ENCODE data around the gene FKBP8. TPM values are rescaled to one million over a fixed set of nuclear protein-coding genes. Genes with fewer than 3 reads are reported as not detected.

FKBP8 gene
- total RNA-seq, 2 experiments from 2014 or later = 147 to 152 TPM

DNA sequence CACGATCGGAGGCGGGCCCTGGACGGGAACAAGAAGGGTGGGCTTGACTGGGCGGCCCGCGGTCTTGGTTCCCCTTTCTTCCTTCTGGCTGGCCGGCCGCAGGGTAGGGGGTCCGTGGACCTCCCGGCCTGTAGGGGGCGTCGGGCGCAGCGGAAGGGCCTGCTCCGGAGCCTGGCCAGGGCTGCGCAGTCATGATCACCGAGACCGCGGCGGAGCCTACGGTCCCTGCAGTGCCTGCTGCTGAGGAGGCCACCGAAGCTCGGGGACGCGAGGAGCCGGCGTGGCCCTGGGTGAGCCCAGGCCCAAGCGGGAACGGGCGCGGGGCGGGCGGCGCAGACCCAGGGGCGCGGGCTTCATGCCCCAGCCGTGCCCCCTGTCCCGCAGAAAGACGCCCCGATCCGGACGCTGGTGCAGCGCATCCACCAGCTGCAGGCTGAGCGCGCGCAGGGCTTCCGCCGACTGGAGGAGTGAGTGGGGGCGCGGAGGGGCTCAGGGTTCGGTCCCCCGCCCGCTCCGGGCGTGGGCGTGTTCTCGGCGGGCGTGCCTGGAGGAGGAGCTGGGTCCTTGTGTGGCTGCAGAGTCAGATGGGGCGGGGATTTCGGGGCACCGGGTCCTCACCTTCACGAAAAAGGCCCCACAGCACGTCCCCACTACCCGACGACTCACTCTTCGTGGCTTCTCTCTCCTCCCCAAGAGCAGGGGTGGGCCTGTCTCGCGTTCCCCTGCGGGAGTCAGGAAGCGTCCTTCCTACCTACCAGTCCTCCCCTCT lies 45.4 kb upstream of the FKBP8 start, which contains the start of gene REX1BD:
TSS of gene REX1BD (plus strand) at position 188 of the 769 bp plus-strand sequence. CDS start at position 192, 4 bp downstream.
- no peaks in the 10 kb centered on the region for H3K9me3 ChIP-seq (ENCODE audit: control insufficient read depth in 1 of 2, insufficient read depth in 1 of 2, low read length in 2 of 2)

DNA sequence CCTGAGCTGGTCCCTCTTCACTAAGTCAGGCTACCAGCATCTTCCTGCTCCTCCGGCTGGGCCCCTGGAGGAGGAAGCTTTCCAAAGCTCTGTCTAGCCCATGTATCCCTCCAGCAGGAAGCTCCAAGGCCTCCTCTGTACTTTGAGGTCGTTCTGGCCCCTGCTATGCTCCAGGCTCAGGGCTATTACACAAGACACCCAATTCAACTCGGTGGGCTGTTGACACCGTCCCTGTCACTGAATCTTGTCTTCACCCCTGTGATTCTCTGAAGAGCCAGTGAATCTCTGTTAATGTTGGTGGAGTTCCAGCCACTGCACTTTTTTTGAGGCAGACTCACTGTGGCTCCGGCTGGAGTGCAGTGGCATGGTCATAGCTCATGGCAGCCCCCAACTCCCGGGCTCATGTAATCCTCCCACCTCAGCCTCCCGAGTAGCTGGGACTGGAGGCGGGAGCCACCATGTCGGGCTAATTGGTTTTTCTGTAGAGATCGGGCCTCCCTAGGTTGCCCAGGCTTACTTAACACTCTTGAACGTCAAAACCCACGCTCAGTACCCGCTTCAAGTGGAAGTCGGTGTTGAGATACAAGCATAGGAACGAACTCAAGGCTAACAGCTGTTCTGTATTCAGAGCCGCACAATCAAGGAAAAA lies 44.7 kb upstream of the FKBP8 start:
- ChIA-PET POLR2A (interaction anchor here (1.1 to 5.9 kb wide), 17 partner anchors 7 to 332 kb away, joined by 3 to 120 read pairs (median 9); partner anchors contain the start of genes COPE, DDX49, ELL and FKBP8), CTCF (interaction anchor here (1.1 to 3.7 kb wide), 6 partner anchors 17 to 249 kb away, joined by 3 to 26 read pairs (median 6); partner anchors contain the start of genes ELL, FKBP8 and UBA52)
- H3K36me3 Mint-ChIP-seq (ENCODE audit: low read depth) = peaks cover 8% of the 10 kb centered on the region
- peak; percentile 4 for ATAC-seq (ENCODE audit: poor library complexity)
- no peaks in the 10 kb centered on the region for H3K9me3 ChIP-seq (ENCODE audit: control insufficient read depth in 1 of 2, insufficient read depth in 1 of 2, low read length in 2 of 2)
- no peaks in the 10 kb centered on the region for H3K9me3 Mint-ChIP-seq
- peaks cover 42% of the 10 kb centered on the region for H3K4me1 Mint-ChIP-seq (ENCODE audit: low read depth)
- H3K4me1 ChIP-seq (ENCODE audit: insufficient read depth, low read length) = peaks cover 48% of the 10 kb centered on the region
- H3K27ac Mint-ChIP-seq = peak overlapping the region; percentile 95
- TF ChIP-seq, protein P1, sequence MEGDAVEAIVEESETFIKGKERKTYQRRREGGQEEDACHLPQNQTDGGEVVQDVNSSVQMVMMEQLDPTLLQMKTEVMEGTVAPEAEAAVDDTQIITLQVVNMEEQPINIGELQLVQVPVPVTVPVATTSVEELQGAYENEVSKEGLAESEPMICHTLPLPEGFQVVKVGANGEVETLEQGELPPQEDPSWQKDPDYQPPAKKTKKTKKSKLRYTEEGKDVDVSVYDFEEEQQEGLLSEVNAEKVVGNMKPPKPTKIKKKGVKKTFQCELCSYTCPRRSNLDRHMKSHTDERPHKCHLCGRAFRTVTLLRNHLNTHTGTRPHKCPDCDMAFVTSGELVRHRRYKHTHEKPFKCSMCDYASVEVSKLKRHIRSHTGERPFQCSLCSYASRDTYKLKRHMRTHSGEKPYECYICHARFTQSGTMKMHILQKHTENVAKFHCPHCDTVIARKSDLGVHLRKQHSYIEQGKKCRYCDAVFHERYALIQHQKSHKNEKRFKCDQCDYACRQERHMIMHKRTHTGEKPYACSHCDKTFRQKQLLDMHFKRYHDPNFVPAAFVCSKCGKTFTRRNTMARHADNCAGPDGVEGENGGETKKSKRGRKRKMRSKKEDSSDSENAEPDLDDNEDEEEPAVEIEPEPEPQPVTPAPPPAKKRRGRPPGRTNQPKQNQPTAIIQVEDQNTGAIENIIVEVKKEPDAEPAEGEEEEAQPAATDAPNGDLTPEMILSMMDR (IDR thresholded peaks at IDR 0.05) = no peak
- no peak for DNase-seq
- peak overlapping the region; percentile 95 for H3K4me3 Mint-ChIP-seq
- peaks cover 8% of the 10 kb centered on the region for H3K36me3 ChIP-seq (ENCODE audit: insufficient read depth, low read length)
- no peaks in the 10 kb centered on the region for H3K27me3 Mint-ChIP-seq
- intact Hi-C loops (cut with DNase I, micrococcal nuclease) = loop anchor here (1.0 to 5.0 kb wide), 5 partner anchors 16 to 66 kb away; partner anchors contain the start of genes FKBP8 (in 2 of the 2), ELL (in 1 of the 2), KLHL26 (in 1 of the 2) and UBA52 (in 1 of the 2)
- peak overlapping the region; percentile 76 for H3K4me3 ChIP-seq (ENCODE audit: low read length)
- peak overlapping the region; percentile 80 to 88 for H3K27ac ChIP-seq (ENCODE audit: low read depth in 1 of 2, low read length in 2 of 2)
- no peaks in the 10 kb centered on the region for H3K27me3 ChIP-seq (ENCODE audit: control insufficient read depth in 1 of 2, insufficient read depth in 2 of 2, low read length in 2 of 2)

More for the DNA sequence above, 45.4 kb upstream of the FKBP8 start, which contains the start of gene REX1BD:
- Mint-ChIP-seq H3K4me3 (peak within 1 kb of the TSS; percentile 95), H3K27me3 (no peaks in the 10 kb centered on the region), H3K9me3 (no peaks in the 10 kb centered on the region), H3K36me3 (ENCODE audit: low read depth) (peaks cover 8% of the 10 kb centered on the region), H3K27ac (peak within 1 kb of the TSS; percentile 95), H3K4me1 (ENCODE audit: low read depth) (peaks cover 42% of the 10 kb centered on the region)
- no peaks in the 10 kb centered on the region for H3K27me3 ChIP-seq (ENCODE audit: control insufficient read depth in 1 of 2, insufficient read depth in 2 of 2, low read length in 2 of 2)
- peaks cover 48% of the 10 kb centered on the region for H3K4me1 ChIP-seq (ENCODE audit: insufficient read depth, low read length)
- CTCF ChIA-PET = interaction anchor here (0.7 to 3.7 kb wide), 13 partner anchors 17 to 331 kb away, joined by 3 to 26 read pairs (median 4); partner anchors contain the start of genes COPE, DDX49, ELL and FKBP8
- peak within 1 kb of the TSS; percentile 76 for H3K4me3 ChIP-seq (ENCODE audit: low read length)
- H3K36me3 ChIP-seq (ENCODE audit: insufficient read depth, low read length) = peaks cover 8% of the 10 kb centered on the region
- DNase-seq (peak; percentile 70 to 95 (median 87)), ATAC-seq (ENCODE audit: poor library complexity) (peak; percentile 77)
- TF ChIP-seq, protein P1 (IDR thresholded peaks at IDR 0.05) = peak; percentile 83
- peak within 1 kb of the TSS; percentile 80 to 88 for H3K27ac ChIP-seq (ENCODE audit: low read depth in 1 of 2, low read length in 2 of 2)
- POLR2A ChIA-PET = interaction anchor here (0.7 to 5.9 kb wide), 28 partner anchors 8 to 331 kb away, joined by 3 to 120 read pairs (median 4); partner anchors contain the start of genes COPE, DDX49, ELL and FKBP8
- intact Hi-C loops (cut with DNase I, micrococcal nuclease) = loop anchor here (1.0 to 5.0 kb wide), 5 partner anchors 18 to 66 kb away; partner anchors contain the start of genes ELL (in 2 of the 2), FKBP8 (in 2 of the 2), KLHL26 (in 1 of the 2) and UBA52 (in 1 of the 2)

DNA sequence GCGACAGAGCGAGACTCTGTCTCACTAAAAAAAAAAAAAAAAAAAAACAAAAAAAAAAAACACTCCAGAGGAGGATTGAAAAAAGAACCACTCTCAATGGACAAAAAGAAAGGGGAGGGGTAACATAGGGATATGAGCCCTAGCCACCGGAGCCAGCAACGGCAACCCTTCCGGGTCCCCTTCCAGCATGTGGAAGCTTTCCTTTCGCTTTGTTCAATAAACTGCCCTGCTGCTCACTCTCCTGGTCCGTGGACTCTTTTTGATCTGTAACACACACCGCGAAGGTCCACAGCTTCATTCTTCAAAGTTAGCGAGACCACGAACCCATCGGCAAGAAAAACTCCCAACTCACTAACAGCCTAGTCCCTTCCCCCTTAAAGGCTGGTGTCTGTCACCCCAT lies 44.2 kb upstream of the FKBP8 start:
- Histone ChIP-seq H3K4me3 (ENCODE audit: low read length) (no peak overlapping the region), H3K27me3 (ENCODE audit: control insufficient read depth in 1 of 2, insufficient read depth in 2 of 2, low read length in 2 of 2) (no peaks in the 10 kb centered on the region), H3K4me1 (ENCODE audit: insufficient read depth, low read length) (peaks cover 48% of the 10 kb centered on the region), H3K27ac (ENCODE audit: low read depth in 1 of 2, low read length in 2 of 2) (peak overlapping the region in 1 of 2 donors; percentile 80), H3K36me3 (ENCODE audit: insufficient read depth, low read length) (peaks cover 8% of the 10 kb centered on the region), H3K9me3 (ENCODE audit: control insufficient read depth in 1 of 2, insufficient read depth in 1 of 2, low read length in 2 of 2) (no peaks in the 10 kb centered on the region)
- peak in 1 of 14 experiments; percentile 38 for DNase-seq
- Mint-ChIP-seq H3K9me3 (no peaks in the 10 kb centered on the region), H3K27ac (peak overlapping the region; percentile 95), H3K4me3 (peak overlapping the region; percentile 95), H3K27me3 (no peaks in the 10 kb centered on the region), H3K36me3 (ENCODE audit: low read depth) (peaks cover 8% of the 10 kb centered on the region), H3K4me1 (ENCODE audit: low read depth) (peaks cover 42% of the 10 kb centered on the region)
- intact Hi-C loops (cut with DNase I, micrococcal nuclease) = loop anchor here (1.0 to 5.0 kb wide), 3 partner anchors 15 to 65 kb away; partner anchors contain the start of genes FKBP8 (in 2 of the 2) and ELL (in 1 of the 2)
- CTCF ChIA-PET = interaction anchor here (1.1 to 3.7 kb wide), 4 partner anchors 16 to 250 kb away, joined by 3 to 26 read pairs (median 11); partner anchors contain the start of genes ELL and UBA52
- no peak for ATAC-seq (ENCODE audit: poor library complexity)
- TF ChIP-seq, protein P1 (IDR thresholded peaks at IDR 0.05) = no peak
- POLR2A ChIA-PET = interaction anchor here (1.4 to 5.9 kb wide), 7 partner anchors 15 to 260 kb away, joined by 3 to 120 read pairs (median 21); partner anchors contain the start of genes ELL, FKBP8, KXD1 and UBA52
